ENCODE measurements around the gene EIPR1.

The EIPR1 gene

GRCh38 chr2:3305952-3306351 is 71.7 kb downstream of the EIPR1 start:
- ATAC-seq (ENCODE audit: low read depth) (no peak), DNase-seq (ENCODE audit: low spot score in 2 of 2) (no peak)
- H3K36me3 Mint-ChIP-seq = peaks cover 11% of the 10 kb centered on the region
- peak overlapping the region; percentile 85 for H3K27ac Mint-ChIP-seq
- peaks cover 21% of the 10 kb centered on the region for H3K4me1 Mint-ChIP-seq
- H3K4me3 Mint-ChIP-seq = no peak overlapping the region
- no peaks in the 10 kb centered on the region for H3K27me3 Mint-ChIP-seq
- no peaks in the 10 kb centered on the region for H3K9me3 Mint-ChIP-seq

- H3K9me3 Mint-ChIP-seq = no peaks in the 10 kb centered on the region
- no peaks in the 10 kb centered on the region for H3K27me3 Mint-ChIP-seq
- H3K36me3 Mint-ChIP-seq = peaks cover 11% of the 10 kb centered on the region
- peak overlapping the region; percentile 2 for H3K4me3 Mint-ChIP-seq
- DNase-seq (ENCODE audit: low spot score in 2 of 2) (no peak), ATAC-seq (ENCODE audit: low read depth) (no peak)
- H3K27ac Mint-ChIP-seq = peak overlapping the region; percentile 85
- H3K4me1 Mint-ChIP-seq = peaks cover 21% of the 10 kb centered on the region
Measured at GRCh38 chr2:3305431-3305830, 72.2 kb downstream of the EIPR1 start.

- Mint-ChIP-seq H3K4me3 (peak overlapping the region; percentile 37), H3K4me1 (peaks cover 21% of the 10 kb centered on the region), H3K9me3 (no peaks in the 10 kb centered on the region), H3K27me3 (no peaks in the 10 kb centered on the region), H3K27ac (no peak overlapping the region), H3K36me3 (peaks cover 16% of the 10 kb centered on the region)
- DNase-seq (ENCODE audit: low spot score in 2 of 2) (peak; percentile 52 to 80), ATAC-seq (ENCODE audit: low read depth) (peak; percentile 97)
Measured at GRCh38 chr2:3303583-3304406, 73.8 kb downstream of the EIPR1 start.

GRCh38 chr2:3302751-3303582 is 74.7 kb downstream of the EIPR1 start:
- H3K9me3 Mint-ChIP-seq = no peaks in the 10 kb centered on the region
- peaks cover 23% of the 10 kb centered on the region for H3K4me1 Mint-ChIP-seq
- no peaks in the 10 kb centered on the region for H3K27me3 Mint-ChIP-seq
- DNase-seq (ENCODE audit: low spot score in 2 of 2) (no peak), ATAC-seq (ENCODE audit: low read depth) (no peak)
- H3K36me3 Mint-ChIP-seq = peaks cover 16% of the 10 kb centered on the region
- peak overlapping the region; percentile 37 for H3K4me3 Mint-ChIP-seq
- no peak overlapping the region for H3K27ac Mint-ChIP-seq

- no peak for ATAC-seq (ENCODE audit: low read depth)
- Mint-ChIP-seq H3K4me1 (peaks cover 26% of the 10 kb centered on the region), H3K4me3 (no peak overlapping the region)
Measured at GRCh38 chr2:3302421-3302750, 75.2 kb downstream of the EIPR1 start.

GRCh38 chr2:3301001-3301400 is 76.6 kb downstream of the EIPR1 start:
- peaks cover 16% of the 10 kb centered on the region for H3K36me3 Mint-ChIP-seq
- H3K4me1 Mint-ChIP-seq = peaks cover 29% of the 10 kb centered on the region
- DNase-seq (ENCODE audit: low spot score in 2 of 2) (no peak), ATAC-seq (ENCODE audit: low read depth) (no peak)
- H3K27ac Mint-ChIP-seq = no peak overlapping the region
- no peaks in the 10 kb centered on the region for H3K9me3 Mint-ChIP-seq
- no peak overlapping the region for H3K4me3 Mint-ChIP-seq
- H3K27me3 Mint-ChIP-seq = no peaks in the 10 kb centered on the region

More at GRCh38 chr2:3302421-3302750, 75.2 kb downstream of the EIPR1 start:
- DNase-seq (ENCODE audit: low spot score in 2 of 2) = no peak
- H3K9me3 Mint-ChIP-seq = no peaks in the 10 kb centered on the region
- H3K27ac Mint-ChIP-seq = no peak overlapping the region
- peaks cover 16% of the 10 kb centered on the region for H3K36me3 Mint-ChIP-seq
- no peaks in the 10 kb centered on the region for H3K27me3 Mint-ChIP-seq

- H3K4me1 Mint-ChIP-seq = peaks cover 24% of the 10 kb centered on the region
- DNase-seq (ENCODE audit: low spot score in 2 of 2) = no peak
- no peak overlapping the region for H3K4me3 Mint-ChIP-seq
- H3K9me3 Mint-ChIP-seq = no peaks in the 10 kb centered on the region
- no peak for ATAC-seq (ENCODE audit: low read depth)
- H3K27me3 Mint-ChIP-seq = no peaks in the 10 kb centered on the region
- peaks cover 16% of the 10 kb centered on the region for H3K36me3 Mint-ChIP-seq
- no peak overlapping the region for H3K27ac Mint-ChIP-seq
Measured at GRCh38 chr2:3300224-3300995, 77.2 kb downstream of the EIPR1 start.

- Mint-ChIP-seq H3K4me1 (peaks cover 18% of the 10 kb centered on the region), H3K36me3 (peaks cover 16% of the 10 kb centered on the region), H3K4me3 (no peak overlapping the region), H3K27ac (no peak overlapping the region), H3K27me3 (no peaks in the 10 kb centered on the region), H3K9me3 (no peaks in the 10 kb centered on the region)
- ATAC-seq (ENCODE audit: low read depth) (no peak), DNase-seq (ENCODE audit: low spot score in 2 of 2) (no peak)
Measured at GRCh38 chr2:3299703-3300102, 77.9 kb downstream of the EIPR1 start.

GRCh38 chr2:3299130-3299529 is 78.5 kb downstream of the EIPR1 start:
- peaks cover 13% of the 10 kb centered on the region for H3K4me1 Mint-ChIP-seq
- H3K4me3 Mint-ChIP-seq = no peak overlapping the region
- DNase-seq (ENCODE audit: low spot score in 2 of 2) = no peak
- no peak for ATAC-seq (ENCODE audit: low read depth)
- peaks cover 14% of the 10 kb centered on the region for H3K36me3 Mint-ChIP-seq
- H3K27ac Mint-ChIP-seq = no peak overlapping the region
- no peaks in the 10 kb centered on the region for H3K27me3 Mint-ChIP-seq
- H3K9me3 Mint-ChIP-seq = no peaks in the 10 kb centered on the region

- no peak for DNase-seq (ENCODE audit: low spot score in 2 of 2)
- no peak overlapping the region for H3K4me3 Mint-ChIP-seq
- H3K27ac Mint-ChIP-seq = peak overlapping the region; percentile 35
- peaks cover 7% of the 10 kb centered on the region for H3K4me1 Mint-ChIP-seq
- H3K36me3 Mint-ChIP-seq = peaks cover 14% of the 10 kb centered on the region
- H3K27me3 Mint-ChIP-seq = no peaks in the 10 kb centered on the region
- no peaks in the 10 kb centered on the region for H3K9me3 Mint-ChIP-seq
- no peak for ATAC-seq (ENCODE audit: low read depth)
Measured at GRCh38 chr2:3298191-3298590, 79.4 kb downstream of the EIPR1 start.

- ATAC-seq (ENCODE audit: low read depth) (no peak), DNase-seq (ENCODE audit: low spot score in 2 of 2) (no peak)
- H3K36me3 Mint-ChIP-seq = peaks cover 13% of the 10 kb centered on the region
- H3K4me3 Mint-ChIP-seq = no peak overlapping the region
- H3K4me1 Mint-ChIP-seq = peaks cover 7% of the 10 kb centered on the region
- H3K27ac Mint-ChIP-seq = peak overlapping the region; percentile 35
- H3K9me3 Mint-ChIP-seq = no peaks in the 10 kb centered on the region
- no peaks in the 10 kb centered on the region for H3K27me3 Mint-ChIP-seq
Measured at GRCh38 chr2:3297523-3297922, 80.1 kb downstream of the EIPR1 start.

- peaks cover 11% of the 10 kb centered on the region for H3K36me3 Mint-ChIP-seq
Measured at GRCh38 chr2:3296182-3296972, 81.2 kb downstream of the EIPR1 start.

GRCh38 chr2:3294493-3294892 is 83.1 kb downstream of the EIPR1 start:
- DNase-seq (ENCODE audit: low spot score in 2 of 2) (no peak), ATAC-seq (ENCODE audit: low read depth) (no peak)
- Mint-ChIP-seq H3K27me3 (no peaks in the 10 kb centered on the region), H3K4me1 (peaks cover 11% of the 10 kb centered on the region), H3K9me3 (no peaks in the 10 kb centered on the region), H3K36me3 (peaks cover 15% of the 10 kb centered on the region), H3K4me3 (no peak overlapping the region), H3K27ac (no peak overlapping the region)

More at GRCh38 chr2:3296182-3296972, 81.2 kb downstream of the EIPR1 start:
- no peak for DNase-seq (ENCODE audit: low spot score in 2 of 2)
- no peaks in the 10 kb centered on the region for H3K9me3 Mint-ChIP-seq
- ATAC-seq (ENCODE audit: low read depth) = no peak
- H3K4me3 Mint-ChIP-seq = no peak overlapping the region
- no peaks in the 10 kb centered on the region for H3K27me3 Mint-ChIP-seq
- peaks cover 7% of the 10 kb centered on the region for H3K4me1 Mint-ChIP-seq
- no peak overlapping the region for H3K27ac Mint-ChIP-seq

Measured in memory B cell (primary cell).